Activated T-cell treated with anti-CD3 and anti-CD28 coated beads, Interleukin-2, amount 50 U/mL, for 24 hours (primary cell): ENCODE data around the gene TNF.
A peak's percentile ranks its signal among the peaks of the same experiment; 100 is the strongest.

Source experiments
- DNase-seq: peaks from one replicate; pipeline ENCODE4 v3.0.0-alpha.2; 2020
- H3K27ac Mint-ChIP-seq: 2 replicates; pipeline ENCODE4 v1.8.0; 2020; ENCODE audit warnings: mild to moderate bottlenecking, mixed read lengths
- H3K27me3 Mint-ChIP-seq: 2 replicates; pipeline ENCODE4 v1.8.0; 2020; ENCODE audit warnings: mixed read lengths
- H3K36me3 Mint-ChIP-seq: 2 replicates; pipeline ENCODE4 v1.8.0; 2020; ENCODE audit warnings: low read depth, mixed read lengths
- H3K4me1 Mint-ChIP-seq: 2 replicates; pipeline ENCODE4 v1.8.0; 2020; ENCODE audit warnings: low read depth, mixed read lengths
- H3K4me3 Mint-ChIP-seq: 2 replicates; pipeline ENCODE4 v1.8.0; 2020; ENCODE audit warnings: mild to moderate bottlenecking, moderate library complexity, mixed read lengths
- H3K9me3 Mint-ChIP-seq: 2 replicates; pipeline ENCODE4 v1.8.0; 2020; ENCODE audit warnings: mixed read lengths

The TNF gene

GRCh38 chr6:31535538-31536324, 39.6 kb upstream of the TNF start:
- Mint-ChIP-seq H3K27me3 (no peaks in the 10 kb centered on the region), H3K27ac (peak overlapping the region; percentile 73), H3K4me3 (no peak overlapping the region), H3K9me3 (no peaks in the 10 kb centered on the region), H3K36me3 (peaks cover 97% of the 10 kb centered on the region), H3K4me1 (peaks cover 71% of the 10 kb centered on the region)
- DNase-seq: no peak

- peaks cover 62% of the 10 kb centered on the region for H3K4me1 Mint-ChIP-seq
- H3K36me3 Mint-ChIP-seq: peaks cover 91% of the 10 kb centered on the region
- no peaks in the 10 kb centered on the region for H3K27me3 Mint-ChIP-seq
- H3K27ac Mint-ChIP-seq: peak overlapping the region; percentile 95
- no peaks in the 10 kb centered on the region for H3K9me3 Mint-ChIP-seq
- peak; percentile 24 for DNase-seq
- H3K4me3 Mint-ChIP-seq: peak overlapping the region; percentile 94
Measured at GRCh38 chr6:31538805-31539400, 36.5 kb upstream of the TNF start.

- peak overlapping the region; percentile 94 for H3K4me3 Mint-ChIP-seq
- H3K36me3 Mint-ChIP-seq: peaks cover 73% of the 10 kb centered on the region
- DNase-seq: no peak
- H3K4me1 Mint-ChIP-seq: peaks cover 50% of the 10 kb centered on the region
- peak overlapping the region; percentile 95 for H3K27ac Mint-ChIP-seq
- no peaks in the 10 kb centered on the region for H3K27me3 Mint-ChIP-seq
- H3K9me3 Mint-ChIP-seq: no peaks in the 10 kb centered on the region
Measured at GRCh38 chr6:31540640-31541039, 34.7 kb upstream of the TNF start.

GRCh38 chr6:31541059-31541657, 34.2 kb upstream of the TNF start:
- H3K27ac Mint-ChIP-seq: peak overlapping the region; percentile 95
- no peaks in the 10 kb centered on the region for H3K9me3 Mint-ChIP-seq
- H3K4me3 Mint-ChIP-seq: peak overlapping the region; percentile 94
- peak; percentile 64 for DNase-seq
- no peaks in the 10 kb centered on the region for H3K27me3 Mint-ChIP-seq
- H3K36me3 Mint-ChIP-seq: peaks cover 68% of the 10 kb centered on the region
- H3K4me1 Mint-ChIP-seq: peaks cover 50% of the 10 kb centered on the region

- Mint-ChIP-seq H3K9me3 (no peaks in the 10 kb centered on the region), H3K27me3 (no peaks in the 10 kb centered on the region), H3K4me3 (peak within 1 kb of the TSS; percentile 94), H3K27ac (peak within 1 kb of the TSS; percentile 95), H3K36me3 (peaks cover 61% of the 10 kb centered on the region), H3K4me1 (peaks cover 50% of the 10 kb centered on the region)
- DNase-seq: peak; percentile 93
Measured at GRCh38 chr6:31541658-31542521, 33.5 kb upstream of the TNF start, which contains the start of gene DDX39B. DDX39B (minus strand) TSS chr6:31542003; CDS start chr6:31540532, 1,471 bp downstream.

GRCh38 chr6:31543639-31544038, 31.7 kb upstream of the TNF start:
- Mint-ChIP-seq H3K27me3 (no peaks in the 10 kb centered on the region), H3K4me1 (peaks cover 55% of the 10 kb centered on the region), H3K4me3 (peak overlapping the region; percentile 94), H3K27ac (no peak overlapping the region), H3K36me3 (peaks cover 56% of the 10 kb centered on the region), H3K9me3 (no peaks in the 10 kb centered on the region)
- DNase-seq: peak; percentile 19

- Mint-ChIP-seq H3K27ac (no peak overlapping the region), H3K4me3 (no peak overlapping the region), H3K36me3 (peaks cover 55% of the 10 kb centered on the region), H3K9me3 (no peaks in the 10 kb centered on the region), H3K4me1 (peaks cover 52% of the 10 kb centered on the region), H3K27me3 (no peaks in the 10 kb centered on the region)
- DNase-seq: no peak
Measured at GRCh38 chr6:31544676-31545075, 30.7 kb upstream of the TNF start.

GRCh38 chr6:31545291-31545690, 30.1 kb upstream of the TNF start:
- H3K27ac Mint-ChIP-seq: no peak overlapping the region
- H3K4me3 Mint-ChIP-seq: no peak overlapping the region
- DNase-seq: no peak
- H3K9me3 Mint-ChIP-seq: no peaks in the 10 kb centered on the region
- H3K36me3 Mint-ChIP-seq: peaks cover 54% of the 10 kb centered on the region
- H3K27me3 Mint-ChIP-seq: no peaks in the 10 kb centered on the region
- H3K4me1 Mint-ChIP-seq: peaks cover 49% of the 10 kb centered on the region

GRCh38 chr6:31546339-31546957, 28.9 kb upstream of the TNF start, which contains the start of gene ATP6V1G2:
ATP6V1G2 (minus strand) TSS chr6:31546608; CDS start chr6:31546559, 49 bp downstream.
- peak within 1 kb of the TSS; percentile 76 for H3K4me3 Mint-ChIP-seq
- peaks cover 54% of the 10 kb centered on the region for H3K4me1 Mint-ChIP-seq
- H3K36me3 Mint-ChIP-seq: peaks cover 52% of the 10 kb centered on the region
- DNase-seq: peak; percentile 93
- H3K27ac Mint-ChIP-seq: peak within 1 kb of the TSS; percentile 95
- H3K9me3 Mint-ChIP-seq: no peaks in the 10 kb centered on the region
- no peaks in the 10 kb centered on the region for H3K27me3 Mint-ChIP-seq

- H3K4me1 Mint-ChIP-seq: peaks cover 57% of the 10 kb centered on the region
- H3K36me3 Mint-ChIP-seq: peaks cover 49% of the 10 kb centered on the region
Measured at GRCh38 chr6:31546958-31547726, 28.2 kb upstream of the TNF start, which contains the start of gene NFKBIL1. NFKBIL1 (plus strand) TSS chr6:31547608; CDS start chr6:31547695, 87 bp downstream.

GRCh38 chr6:31547727-31548543, 27.4 kb upstream of the TNF start:
- H3K27me3 Mint-ChIP-seq: no peaks in the 10 kb centered on the region
- peaks cover 56% of the 10 kb centered on the region for H3K4me1 Mint-ChIP-seq
- peak overlapping the region; percentile 76 for H3K4me3 Mint-ChIP-seq
- no peak for DNase-seq
- H3K9me3 Mint-ChIP-seq: no peaks in the 10 kb centered on the region
- peaks cover 45% of the 10 kb centered on the region for H3K36me3 Mint-ChIP-seq
- H3K27ac Mint-ChIP-seq: peak overlapping the region; percentile 95

More at GRCh38 chr6:31546958-31547726, 28.2 kb upstream of the TNF start, which contains the start of gene NFKBIL1:
- DNase-seq: peak; percentile 91
- Mint-ChIP-seq H3K4me3 (peak within 1 kb of the TSS; percentile 76), H3K27ac (peak within 1 kb of the TSS; percentile 95), H3K9me3 (no peaks in the 10 kb centered on the region), H3K27me3 (no peaks in the 10 kb centered on the region)

- peak overlapping the region; percentile 95 for H3K27ac Mint-ChIP-seq
- no peak for DNase-seq
- H3K4me1 Mint-ChIP-seq: peaks cover 54% of the 10 kb centered on the region
- H3K27me3 Mint-ChIP-seq: no peaks in the 10 kb centered on the region
- H3K36me3 Mint-ChIP-seq: peaks cover 46% of the 10 kb centered on the region
- H3K9me3 Mint-ChIP-seq: no peaks in the 10 kb centered on the region
- peak overlapping the region; percentile 76 for H3K4me3 Mint-ChIP-seq
Measured at GRCh38 chr6:31548544-31548873, 26.9 kb upstream of the TNF start.
